Ishikawa (cell line): Measurements from ENCODE around the gene LUZP2.

ENCODE experiments used
- CEBPB ChIP-seq: IDR thresholded peaks from 2 replicates; pipeline ENCODE4 v1.6.1; 2012
- CREB1 ChIP-seq: IDR thresholded peaks from 2 replicates; pipeline ENCODE4 v1.6.1; 2012; ENCODE audit warnings: low read depth
- FOXM1 ChIP-seq: IDR thresholded peaks from 2 replicates; pipeline ENCODE4 v1.6.1; 2012; ENCODE audit warnings: low read depth, borderline replicate concordance
- RAD21 ChIP-seq: IDR thresholded peaks from 2 replicates; pipeline ENCODE4 v1.6.1; 2012; ENCODE audit warnings: low read depth
- TF ChIP-seq, protein P1 (sequence below): IDR thresholded peaks from 2 replicates; pipeline ENCODE4 v1.6.1; 2012
- TF ChIP-seq, protein P2 (sequence below): IDR thresholded peaks from 2 replicates; pipeline ENCODE4 v1.6.1; 2012
- TF ChIP-seq, protein P3 (sequence below): IDR thresholded peaks from 2 replicates; pipeline ENCODE4 v1.6.1; 2012; ENCODE audit warnings: low read depth, mild to moderate bottlenecking

DNA sequence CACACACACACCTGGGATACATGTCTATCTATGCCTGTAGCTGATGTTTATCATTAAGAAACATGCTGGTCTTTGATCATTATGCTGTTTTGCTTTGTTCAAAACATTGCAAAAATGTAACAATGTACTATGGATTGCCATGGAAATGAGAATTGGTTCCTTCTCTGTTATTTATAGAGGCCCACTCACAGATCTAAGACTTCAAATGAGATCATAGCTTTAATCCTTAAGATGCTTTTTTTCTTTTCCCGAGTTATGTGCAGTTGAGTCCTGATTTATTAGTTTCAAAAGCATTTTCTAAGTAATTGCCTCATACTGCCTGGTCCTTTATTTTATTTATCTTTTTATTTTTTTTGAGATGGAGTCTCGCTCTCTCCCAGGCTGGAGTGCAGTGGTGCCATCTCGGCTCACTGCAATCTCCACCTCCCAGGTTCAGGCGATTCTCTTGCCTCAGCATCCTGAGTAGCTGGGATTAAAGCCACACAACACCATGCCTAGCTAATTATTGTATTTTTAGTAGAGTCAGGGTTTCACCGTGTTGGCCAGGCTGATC is 131.4 kb downstream of the LUZP2 start:
- TF ChIP-seq, protein P1, sequence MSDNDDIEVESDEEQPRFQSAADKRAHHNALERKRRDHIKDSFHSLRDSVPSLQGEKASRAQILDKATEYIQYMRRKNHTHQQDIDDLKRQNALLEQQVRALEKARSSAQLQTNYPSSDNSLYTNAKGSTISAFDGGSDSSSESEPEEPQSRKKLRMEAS = no peak
- TF ChIP-seq, protein P2, sequence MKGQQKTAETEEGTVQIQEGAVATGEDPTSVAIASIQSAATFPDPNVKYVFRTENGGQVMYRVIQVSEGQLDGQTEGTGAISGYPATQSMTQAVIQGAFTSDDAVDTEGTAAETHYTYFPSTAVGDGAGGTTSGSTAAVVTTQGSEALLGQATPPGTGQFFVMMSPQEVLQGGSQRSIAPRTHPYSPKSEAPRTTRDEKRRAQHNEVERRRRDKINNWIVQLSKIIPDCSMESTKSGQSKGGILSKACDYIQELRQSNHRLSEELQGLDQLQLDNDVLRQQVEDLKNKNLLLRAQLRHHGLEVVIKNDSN = no peak
- TF ChIP-seq, protein P3, sequence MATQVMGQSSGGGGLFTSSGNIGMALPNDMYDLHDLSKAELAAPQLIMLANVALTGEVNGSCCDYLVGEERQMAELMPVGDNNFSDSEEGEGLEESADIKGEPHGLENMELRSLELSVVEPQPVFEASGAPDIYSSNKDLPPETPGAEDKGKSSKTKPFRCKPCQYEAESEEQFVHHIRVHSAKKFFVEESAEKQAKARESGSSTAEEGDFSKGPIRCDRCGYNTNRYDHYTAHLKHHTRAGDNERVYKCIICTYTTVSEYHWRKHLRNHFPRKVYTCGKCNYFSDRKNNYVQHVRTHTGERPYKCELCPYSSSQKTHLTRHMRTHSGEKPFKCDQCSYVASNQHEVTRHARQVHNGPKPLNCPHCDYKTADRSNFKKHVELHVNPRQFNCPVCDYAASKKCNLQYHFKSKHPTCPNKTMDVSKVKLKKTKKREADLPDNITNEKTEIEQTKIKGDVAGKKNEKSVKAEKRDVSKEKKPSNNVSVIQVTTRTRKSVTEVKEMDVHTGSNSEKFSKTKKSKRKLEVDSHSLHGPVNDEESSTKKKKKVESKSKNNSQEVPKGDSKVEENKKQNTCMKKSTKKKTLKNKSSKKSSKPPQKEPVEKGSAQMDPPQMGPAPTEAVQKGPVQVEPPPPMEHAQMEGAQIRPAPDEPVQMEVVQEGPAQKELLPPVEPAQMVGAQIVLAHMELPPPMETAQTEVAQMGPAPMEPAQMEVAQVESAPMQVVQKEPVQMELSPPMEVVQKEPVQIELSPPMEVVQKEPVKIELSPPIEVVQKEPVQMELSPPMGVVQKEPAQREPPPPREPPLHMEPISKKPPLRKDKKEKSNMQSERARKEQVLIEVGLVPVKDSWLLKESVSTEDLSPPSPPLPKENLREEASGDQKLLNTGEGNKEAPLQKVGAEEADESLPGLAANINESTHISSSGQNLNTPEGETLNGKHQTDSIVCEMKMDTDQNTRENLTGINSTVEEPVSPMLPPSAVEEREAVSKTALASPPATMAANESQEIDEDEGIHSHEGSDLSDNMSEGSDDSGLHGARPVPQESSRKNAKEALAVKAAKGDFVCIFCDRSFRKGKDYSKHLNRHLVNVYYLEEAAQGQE = no peak
- TF ChIP-seq CREB1 (no peak), RAD21 (no peak), FOXM1 (no peak), CEBPB (no peak)
